HEK293T (cell line): ENCODE measurements around the gene SLC22A1.
"Not testable (repeated sequence)": the region's sequence is repeated elsewhere in the genome, so short reads cannot be mapped to it uniquely, and the experiment has no call there.

ENCODE experiments used
- CTCF ChIA-PET: fragments of 350-600 bp; formaldehyde crosslinking; extraction: SDS; loops from one replicate; lab custom pipeline; 2021; ENCODE audit warnings: antibody characterized with exemption, inconsistent platforms; lab: Yijun Ruan, JAX
- POLR2A ChIA-PET: fragments of 350-600 bp; formaldehyde crosslinking; extraction: SDS; loops from one replicate; lab custom pipeline; 2020; ENCODE audit warnings: antibody characterized with exemption, inconsistent platforms; lab: Yijun Ruan, JAX
- DNase-seq: peaks from one replicate; pipeline ENCODE4 v3.0.0; 2012; ENCODE audit warnings: mixed read lengths; ENCODE audit errors: extremely low spot score
- ARNT ChIP-seq: fragments of 450-650 bp; IDR thresholded peaks from 2 replicates; pipeline ENCODE4 v1.6.1; 2017; ENCODE audit warnings: mild to moderate bottlenecking
- BHLHE40 ChIP-seq: fragments of 450-650 bp; IDR thresholded peaks from 2 replicates; pipeline ENCODE4 v1.6.1; 2016; ENCODE audit warnings: mild to moderate bottlenecking, moderate library complexity, borderline replicate concordance
- CTBP1 ChIP-seq: fragments of 450-650 bp; IDR thresholded peaks from 2 replicates; pipeline ENCODE4 v1.6.1; 2016; ENCODE audit warnings: borderline replicate concordance
- ELF4 ChIP-seq: fragments of 450-650 bp; IDR thresholded peaks from 2 replicates; pipeline ENCODE4 v1.6.1; 2017; ENCODE audit warnings: antibody characterized with exemption
- FOXA1 ChIP-seq: fragments of 450-650 bp; IDR thresholded peaks from 2 replicates; pipeline ENCODE4 v1.6.1; 2016; ENCODE audit warnings: mild to moderate bottlenecking
- FOXK2 ChIP-seq: fragments of 450-650 bp; IDR thresholded peaks from 2 replicates; pipeline ENCODE4 v1.6.1; 2016; ENCODE audit warnings: mild to moderate bottlenecking
- FOXM1 ChIP-seq: fragments of 450-650 bp; IDR thresholded peaks from 2 replicates; pipeline ENCODE4 v1.6.1; 2017; ENCODE audit warnings: mild to moderate bottlenecking, borderline replicate concordance
- HDGF ChIP-seq: fragments of 450-650 bp; IDR thresholded peaks from 2 replicates; pipeline ENCODE4 v1.6.1; 2017; ENCODE audit warnings: antibody characterized with exemption, borderline replicate concordance
- L3MBTL2 ChIP-seq: fragments of 450-650 bp; conservative IDR thresholded peaks from 2 replicates; pipeline ENCODE4 v1.6.1; 2016; ENCODE audit warnings: mild to moderate bottlenecking
- LEF1 ChIP-seq: fragments of 450-650 bp; IDR thresholded peaks from 2 replicates; pipeline ENCODE4 v1.6.1; 2017; ENCODE audit warnings: mild to moderate bottlenecking, borderline replicate concordance
- NFRKB ChIP-seq: fragments of 450-650 bp; IDR thresholded peaks from 2 replicates; pipeline ENCODE4 v1.6.1; 2016; ENCODE audit warnings: mild to moderate bottlenecking, moderate library complexity
- SP1 ChIP-seq: fragments of 450-650 bp; IDR thresholded peaks from 2 replicates; pipeline ENCODE4 v1.6.1; 2017
- SUZ12 ChIP-seq: fragments of 450-650 bp; IDR thresholded peaks from 2 replicates; pipeline ENCODE4 v1.6.1; 2016; ENCODE audit warnings: mild to moderate bottlenecking
- TARDBP ChIP-seq: fragments of 450-650 bp; IDR thresholded peaks from 2 replicates; pipeline ENCODE4 v1.6.1; 2016
- ZNF384 ChIP-seq: fragments of 450-650 bp; IDR thresholded peaks from 2 replicates; pipeline ENCODE4 v1.6.1; 2016
- TF ChIP-seq, protein P1 (sequence below): fragments of 450-650 bp; IDR thresholded peaks from 2 replicates; pipeline ENCODE4 v1.6.1; 2016

Gene SLC22A1

DNA sequence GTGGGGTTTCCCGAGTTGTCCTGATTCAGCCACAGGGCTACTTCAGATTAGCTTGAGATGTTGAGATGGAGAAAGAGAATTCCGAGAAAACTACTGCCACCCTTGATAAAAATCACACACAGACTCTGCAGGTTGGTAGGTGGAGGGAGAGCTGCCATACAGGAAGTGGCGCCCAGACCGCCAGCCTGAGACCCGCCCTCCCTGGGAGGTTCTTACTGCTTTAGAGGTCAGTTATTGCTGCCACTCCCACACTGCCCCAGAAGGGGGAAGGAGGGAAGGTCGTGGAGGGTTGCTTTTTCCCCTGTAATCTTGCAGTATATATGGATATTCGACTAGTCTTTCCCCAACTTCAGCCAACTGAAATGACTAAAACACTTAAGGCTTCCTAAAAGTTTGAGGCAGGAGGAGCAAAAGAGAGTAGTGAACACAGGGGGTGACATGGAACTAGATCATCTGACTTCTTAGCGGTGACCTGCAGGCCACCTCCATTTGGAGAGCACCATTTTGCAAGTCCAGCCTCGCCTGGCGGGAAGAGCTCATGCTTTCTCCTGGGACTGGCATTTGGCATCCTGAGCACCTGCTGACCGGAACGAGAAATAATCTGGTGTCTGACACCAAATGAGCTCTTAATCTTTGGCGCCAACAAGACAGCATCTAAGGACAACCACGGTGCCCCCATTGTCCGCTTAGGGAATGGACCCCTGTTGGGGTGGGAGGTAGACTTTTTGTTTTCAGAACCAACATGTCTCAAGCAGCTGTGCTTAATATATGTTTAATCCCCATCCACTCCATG lies 35.7 kb upstream of the SLC22A1 start:
- ChIA-PET CTCF (interaction anchor here (1.5 kb wide), 1 partner anchor 448 kb away, joined by 3 read pairs; no protein-coding TSS in a partner anchor), POLR2A (no interaction called here)
- DNase-seq = no peak
- TF ChIP-seq, protein P1, sequence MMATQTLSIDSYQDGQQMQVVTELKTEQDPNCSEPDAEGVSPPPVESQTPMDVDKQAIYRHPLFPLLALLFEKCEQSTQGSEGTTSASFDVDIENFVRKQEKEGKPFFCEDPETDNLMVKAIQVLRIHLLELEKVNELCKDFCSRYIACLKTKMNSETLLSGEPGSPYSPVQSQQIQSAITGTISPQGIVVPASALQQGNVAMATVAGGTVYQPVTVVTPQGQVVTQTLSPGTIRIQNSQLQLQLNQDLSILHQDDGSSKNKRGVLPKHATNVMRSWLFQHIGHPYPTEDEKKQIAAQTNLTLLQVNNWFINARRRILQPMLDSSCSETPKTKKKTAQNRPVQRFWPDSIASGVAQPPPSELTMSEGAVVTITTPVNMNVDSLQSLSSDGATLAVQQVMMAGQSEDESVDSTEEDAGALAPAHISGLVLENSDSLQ = no peak
- no peak for TF ChIP-seq CTBP1
- no peak for TF ChIP-seq LEF1
- no peak for TF ChIP-seq ARNT

GRCh38 chr6:160086754-160087153 lies 34.9 kb upstream of the SLC22A1 start:
- ChIA-PET POLR2A (no interaction called here), CTCF (interaction anchor here (1.5 kb wide), 1 partner anchor 447 kb away, joined by 3 read pairs; no protein-coding TSS in a partner anchor)
- TF ChIP-seq ARNT = no peak
- TF ChIP-seq SP1 = no peak
- TF ChIP-seq FOXA1 = no peak
- TF ChIP-seq TARDBP = no peak
- DNase-seq = no peak

DNA sequence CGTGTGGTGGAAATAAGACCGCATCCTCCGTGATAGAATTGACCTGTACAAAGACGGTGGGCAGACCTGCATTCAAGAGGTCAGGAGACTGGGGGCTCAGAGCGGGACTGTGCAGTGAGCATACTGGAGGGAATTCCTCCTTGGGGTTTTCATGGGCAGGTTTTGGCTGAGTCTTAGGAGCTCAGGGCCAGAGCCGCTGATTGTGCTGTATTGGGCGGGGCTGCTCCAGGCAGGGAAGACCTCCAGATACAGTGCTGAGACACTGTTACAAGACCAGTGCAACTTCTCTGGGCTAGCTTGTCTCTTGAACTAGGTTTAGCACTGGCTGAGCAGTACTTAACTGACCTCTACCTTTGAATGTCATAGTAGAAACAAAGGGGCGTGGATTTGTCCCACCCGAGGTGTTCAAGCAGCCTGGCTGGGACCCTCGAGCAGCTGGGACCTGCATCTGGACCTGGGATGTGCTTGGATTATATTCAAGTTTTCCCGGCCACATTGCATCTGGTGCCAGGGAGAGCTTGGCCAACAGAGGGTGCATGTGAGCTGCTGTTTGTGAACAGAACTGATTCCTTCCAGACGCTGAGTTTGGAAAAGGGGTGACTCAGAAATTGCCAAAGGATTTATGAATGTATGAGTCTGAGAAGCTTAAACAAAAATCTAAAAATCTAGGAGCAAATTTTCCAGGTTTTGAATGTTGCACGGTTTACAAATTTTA lies 33.4 kb upstream of the SLC22A1 start:
- ChIA-PET POLR2A (no interaction called here), CTCF (interaction anchor here (0.7 to 1.5 kb wide), 6 partner anchors 11 to 549 kb away, joined by 3 to 8 read pairs (median 4); no protein-coding TSS in a partner anchor)
- peak; percentile 64 for DNase-seq
- no peak for TF ChIP-seq SUZ12
- no peak for TF ChIP-seq CTBP1

- ChIA-PET POLR2A (no interaction called here), CTCF (interaction anchor here (1.2 to 1.5 kb wide), 5 partner anchors 11 to 549 kb away, joined by 3 to 8 read pairs (median 4); no protein-coding TSS in a partner anchor)
- no peak for TF ChIP-seq L3MBTL2
- TF ChIP-seq TARDBP = no peak
- DNase-seq = no peak
These were observed 32.7 kb upstream of the SLC22A1 start for GRCh38 chr6:160088784-160089533.

- CTCF ChIA-PET = interaction anchor here (1.2 to 1.4 kb wide), 3 partner anchors 10 to 366 kb away, joined by 4 read pairs; no protein-coding TSS in a partner anchor
- TF ChIP-seq CTBP1 (no peak), ZNF384 (no peak), NFRKB (no peak), LEF1 (no peak), FOXM1 (no peak), TARDBP (no peak), FOXA1 (no peak), SP1 (no peak), ARNT (no peak), FOXK2 (no peak), SUZ12 (no peak), BHLHE40 (no peak), ELF4 (no peak), HDGF (no peak), L3MBTL2 (no peak)
- TF ChIP-seq, protein P1 = no peak
- no peak for DNase-seq
- POLR2A ChIA-PET = no interaction called here
These were observed 32.1 kb upstream of the SLC22A1 start for GRCh38 chr6:160089534-160089897.

GRCh38 chr6:160090442-160091239 lies 31.0 kb upstream of the SLC22A1 start:
- DNase-seq = not testable (repeated sequence)
- CTCF ChIA-PET = interaction anchor here (0.6 kb wide), 1 partner anchor 365 kb away, joined by 3 read pairs; no protein-coding TSS in a partner anchor

GRCh38 chr6:160092176-160092575 lies 29.4 kb upstream of the SLC22A1 start:
- DNase-seq, CTCF ChIA-PET, POLR2A ChIA-PET: not testable (repeated sequence)

More at GRCh38 chr6:160090442-160091239, 31.0 kb upstream of the SLC22A1 start:
- POLR2A ChIA-PET = not testable (repeated sequence)
